NOMO-1 treated with DMSO at 0.1 percent for 48 hours (cell line): Measurements from ENCODE around the gene EPHA6.
"Not testable (repeated sequence)": the region's sequence is repeated elsewhere in the genome, so short reads cannot be mapped to it uniquely, and the experiment has no call there.

ENCODE experiments used
- DNase-seq: peaks from one replicate; lab custom pipeline; 2025; ENCODE audit not compliant: unreplicated experiment; lab: John Stamatoyannopoulos, UW

The EPHA6 gene

GRCh38 chr3:97421565-97421964 is 607.2 kb downstream of the EPHA6 start:
- DNase-seq: no peak

GRCh38 chr3:97425002-97425401 is 610.6 kb downstream of the EPHA6 start:
- no peak for DNase-seq

- no peak for DNase-seq
Measured at GRCh38 chr3:97430601-97431000, 616.2 kb downstream of the EPHA6 start.

GRCh38 chr3:97432914-97433313 is 618.5 kb downstream of the EPHA6 start:
- no peak for DNase-seq

GRCh38 chr3:97438131-97438530 is 623.7 kb downstream of the EPHA6 start:
- no peak for DNase-seq

- DNase-seq: no peak
Measured at GRCh38 chr3:97439373-97439772, 625.0 kb downstream of the EPHA6 start.

- DNase-seq: no peak
Measured at GRCh38 chr3:97464035-97464434, 649.6 kb downstream of the EPHA6 start.

GRCh38 chr3:97470481-97470880 is 656.1 kb downstream of the EPHA6 start:
- no peak for DNase-seq

- DNase-seq: no peak
Measured at GRCh38 chr3:97479740-97480139, 665.3 kb downstream of the EPHA6 start.

GRCh38 chr3:97480696-97481289 is 666.4 kb downstream of the EPHA6 start:
- DNase-seq: not testable (repeated sequence)

GRCh38 chr3:97481416-97481815 is 667.0 kb downstream of the EPHA6 start:
- DNase-seq: no peak

GRCh38 chr3:97485206-97485605 is 670.8 kb downstream of the EPHA6 start:
- DNase-seq: no peak

- DNase-seq: no peak
Measured at GRCh38 chr3:97487587-97487986, 673.2 kb downstream of the EPHA6 start.

- no peak for DNase-seq
Measured at GRCh38 chr3:97488741-97489140, 674.3 kb downstream of the EPHA6 start.

- no peak for DNase-seq
Measured at GRCh38 chr3:97495896-97496295, 681.5 kb downstream of the EPHA6 start.

- no peak for DNase-seq
Measured at GRCh38 chr3:97497138-97497537, 682.7 kb downstream of the EPHA6 start.

GRCh38 chr3:97504463-97504862 is 690.1 kb downstream of the EPHA6 start:
- no peak for DNase-seq

- no peak for DNase-seq
Measured at GRCh38 chr3:97510795-97511194, 696.4 kb downstream of the EPHA6 start.

- no peak for DNase-seq
Measured at GRCh38 chr3:97515076-97515475, 700.7 kb downstream of the EPHA6 start.

GRCh38 chr3:97530691-97531090 is 716.3 kb downstream of the EPHA6 start:
- no peak for DNase-seq

- not testable (repeated sequence) for DNase-seq
Measured at GRCh38 chr3:97547573-97547972, 733.2 kb downstream of the EPHA6 start.

- DNase-seq: no peak
Measured at GRCh38 chr3:97550408-97550807, 736.0 kb downstream of the EPHA6 start.

GRCh38 chr3:97552186-97552585 is 737.8 kb downstream of the EPHA6 start:
- no peak for DNase-seq
